Psoas muscle (tissue), 8 donors: ENCODE measurements around the gene TESK2. TPM values are rescaled to one million over a fixed set of nuclear protein-coding genes. Genes with fewer than 3 reads are reported as not detected.
"Not testable (repeated sequence)": the region's sequence is repeated elsewhere in the genome, so short reads cannot be mapped to it uniquely, and the experiment has no call there.

Experiments used
- ATAC-seq, 4 donors: fragments of 200-7000 bp; cut with Tn5 transposase; one replicate each; pipeline ENCODE4 v1.9.1; 2020; ENCODE audit warnings: moderate library complexity in 3 of 4, mild to moderate bottlenecking in 2 of 4
- DNase-seq, 2 donors: peaks; one replicate each; pipeline ENCODE4 v3.0.0-alpha.2; 2020
- H3K27ac ChIP-seq: fragments of 200-600 bp; one replicate; pipeline ENCODE4 v1.8.0; 2022
- H3K27me3 ChIP-seq, 3 donors: fragments of 200-600 bp in 1 of 3; one replicate each; pipeline versions ENCODE4 v1.6.1 to v1.8.0; 2013 to 2022; ENCODE audit warnings: low read length in 2 of 3, mild to moderate bottlenecking in 2 of 3, moderate library complexity in 1 of 3; ENCODE audit not compliant: insufficient read depth in 3 of 3
- H3K36me3 ChIP-seq, 2 donors: fragments of 200-600 bp in 1 of 2; one replicate each; pipeline versions ENCODE4 v1.6.1 to v1.8.0; 2013 to 2022; ENCODE audit warnings: low read depth in 1 of 2, mild to moderate bottlenecking in 1 of 2, moderate library complexity in 1 of 2; ENCODE audit not compliant: insufficient read depth in 1 of 2
- H3K4me1 ChIP-seq: fragments of 200-600 bp; one replicate; pipeline ENCODE4 v1.8.0; 2022
- H3K4me3 ChIP-seq: fragments of 200-600 bp; one replicate; pipeline ENCODE4 v1.8.0; 2022; ENCODE audit warnings: mild to moderate bottlenecking
- H3K9me3 ChIP-seq: fragments of 200-600 bp; one replicate; pipeline ENCODE4 v1.8.0; 2022
- WGBS, 3 donors: extraction: QIAGEN DNeasy Blood & Tissue Kit; methylation state at CpG; one replicate each; pipeline versions ENCODE4 v1.1.6 to v1.1.7; 2013; 5-methylcytosine and 5-hydroxymethylcytosine counted together
- intact Hi-C, 2 donors: fragments of 100-400 bp; cut with DNase I; formaldehyde crosslinking; loops; one replicate each; pipeline versions ENCODE4 v1.11.0 to v1.14.2; 2022
- polyA plus RNA-seq, 3 donors: library from polyadenylated mRNA; stranded (reverse); fragments of 200-250 nt; gene quantifications; one replicate each; pipeline ENCODE4 v1.2.3, GENCODE V29; 2013
- total RNA-seq, 4 donors: library from RNA; stranded (reverse); fragmentation: NEBNext Ultra II Directional in 2 of 4; extraction: Animal tissue kit (Norgen Biotek cat#: 25700) in 2 of 4; gene quantifications; one replicate each; pipeline versions ENCODE4 v1.2.1 to v1.2.4, GENCODE V29; 2021 to 2023
- TF ChIP-seq, protein P1 (sequence below): fragments of 200-600 bp; IDR thresholded peaks from one replicate; pipeline ENCODE4 v1.8.0; 2022; ENCODE audit warnings: antibody characterized with exemption
- donor health status: healthy with polysubstance abuse.
- donor health status: DM: no; HTN: no; CAD: no; lungs with moderate emphysema.
- donor health status: Bipolar disorder and iron deficiency.
- donor health status: healthy.
- donor health status: DM: yes; HTN: yes; CAD: no.
- donor health status: DM: no; HTN: no; CAD: no.
- donor health status: DM: no; HTN: no; CAD: no.
- donor health status: DM: yes; HTN: yes; CAD: no.

TESK2 gene
- total and polyA plus RNA-seq, 7 donors: 0.73 to 5.0 (median 2.2) TPM

DNA sequence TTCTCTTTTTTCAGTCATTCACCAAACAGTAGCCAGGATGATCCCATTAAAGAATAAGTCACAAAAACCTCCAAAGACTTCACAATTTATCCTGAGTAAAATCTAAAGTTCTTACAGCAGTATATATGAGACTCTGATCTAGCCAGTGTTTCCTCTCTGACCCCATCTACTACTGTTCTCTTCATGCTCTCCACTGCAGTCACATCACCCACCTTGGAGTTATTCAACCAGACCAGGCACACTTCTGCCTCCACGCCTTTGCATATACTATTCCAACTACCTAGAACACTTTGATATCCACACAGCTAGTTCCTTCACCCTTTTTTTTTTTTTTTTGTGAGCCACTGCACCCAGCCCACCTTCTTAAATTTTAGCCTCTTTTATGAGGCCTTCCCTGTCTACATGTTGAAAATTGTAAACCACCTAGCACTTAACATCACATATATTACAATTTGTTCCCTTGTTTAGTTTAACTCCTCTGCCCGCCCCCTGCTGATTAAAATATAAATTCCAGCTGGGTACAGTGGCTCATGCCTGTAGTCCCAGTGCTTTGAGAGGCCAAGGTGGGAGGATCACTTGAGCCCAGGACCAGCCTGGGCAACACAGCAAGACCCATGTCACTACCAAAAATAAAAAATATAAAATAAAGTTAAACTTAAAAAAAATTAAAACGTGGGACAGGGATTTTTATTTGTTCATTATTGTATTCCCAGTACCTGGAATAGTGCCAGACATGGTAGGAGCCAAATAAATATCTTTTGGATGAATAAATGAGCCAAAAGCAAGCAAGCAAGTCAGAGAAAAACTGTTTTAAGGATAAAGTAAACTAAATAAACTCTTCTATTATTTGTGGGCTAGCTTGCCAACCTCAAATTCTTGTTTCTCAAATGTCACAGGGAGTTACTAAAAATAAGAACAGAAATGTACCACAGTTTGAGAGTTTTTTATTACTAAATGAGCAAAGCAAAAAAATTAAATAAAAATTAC is 115.6 kb downstream of the TESK2 start:
- H3K4me3 ChIP-seq: no peak overlapping the region
- no peak for ATAC-seq
- no peak for DNase-seq
- H3K27ac ChIP-seq: no peak overlapping the region
- H3K36me3 ChIP-seq: no peaks in the 10 kb centered on the region
- H3K9me3 ChIP-seq: no peaks in the 10 kb centered on the region
- H3K27me3 ChIP-seq: no peaks in the 10 kb centered on the region
- 53 to 63% (median 53%) methylated on average over 3 of the region's 3 CpGs for WGBS, 3 donors
- TF ChIP-seq, protein P1, sequence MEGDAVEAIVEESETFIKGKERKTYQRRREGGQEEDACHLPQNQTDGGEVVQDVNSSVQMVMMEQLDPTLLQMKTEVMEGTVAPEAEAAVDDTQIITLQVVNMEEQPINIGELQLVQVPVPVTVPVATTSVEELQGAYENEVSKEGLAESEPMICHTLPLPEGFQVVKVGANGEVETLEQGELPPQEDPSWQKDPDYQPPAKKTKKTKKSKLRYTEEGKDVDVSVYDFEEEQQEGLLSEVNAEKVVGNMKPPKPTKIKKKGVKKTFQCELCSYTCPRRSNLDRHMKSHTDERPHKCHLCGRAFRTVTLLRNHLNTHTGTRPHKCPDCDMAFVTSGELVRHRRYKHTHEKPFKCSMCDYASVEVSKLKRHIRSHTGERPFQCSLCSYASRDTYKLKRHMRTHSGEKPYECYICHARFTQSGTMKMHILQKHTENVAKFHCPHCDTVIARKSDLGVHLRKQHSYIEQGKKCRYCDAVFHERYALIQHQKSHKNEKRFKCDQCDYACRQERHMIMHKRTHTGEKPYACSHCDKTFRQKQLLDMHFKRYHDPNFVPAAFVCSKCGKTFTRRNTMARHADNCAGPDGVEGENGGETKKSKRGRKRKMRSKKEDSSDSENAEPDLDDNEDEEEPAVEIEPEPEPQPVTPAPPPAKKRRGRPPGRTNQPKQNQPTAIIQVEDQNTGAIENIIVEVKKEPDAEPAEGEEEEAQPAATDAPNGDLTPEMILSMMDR: no peak
- intact Hi-C loops: no loop called here
- no peaks in the 10 kb centered on the region for H3K4me1 ChIP-seq

DNA sequence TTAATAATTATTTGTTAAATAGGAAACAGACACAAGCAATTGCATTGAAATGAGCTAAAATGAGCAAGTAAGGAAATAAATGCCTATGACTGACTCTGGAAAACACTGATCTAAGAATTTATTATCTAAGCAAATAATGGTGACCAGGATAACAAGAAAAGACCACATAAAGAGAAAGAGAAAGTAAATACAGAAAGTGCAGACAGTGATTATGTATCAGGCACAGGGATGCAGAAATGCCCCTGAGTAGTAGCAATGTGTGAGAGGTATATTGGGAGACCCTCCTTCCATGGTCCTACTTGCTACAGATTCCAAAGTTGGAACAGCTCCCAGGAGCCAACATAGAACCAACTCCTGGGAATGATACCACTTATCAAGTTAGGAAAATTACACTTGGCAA is 117.4 kb downstream of the TESK2 start:
- Histone ChIP-seq H3K27ac (no peak overlapping the region), H3K27me3 (no peaks in the 10 kb centered on the region), H3K4me3 (no peak overlapping the region), H3K36me3 (no peaks in the 10 kb centered on the region), H3K9me3 (no peaks in the 10 kb centered on the region), H3K4me1 (no peaks in the 10 kb centered on the region)
- intact Hi-C loops: no loop called here
- TF ChIP-seq, protein P1: no peak
- DNase-seq: no peak
- no peak for ATAC-seq

DNA sequence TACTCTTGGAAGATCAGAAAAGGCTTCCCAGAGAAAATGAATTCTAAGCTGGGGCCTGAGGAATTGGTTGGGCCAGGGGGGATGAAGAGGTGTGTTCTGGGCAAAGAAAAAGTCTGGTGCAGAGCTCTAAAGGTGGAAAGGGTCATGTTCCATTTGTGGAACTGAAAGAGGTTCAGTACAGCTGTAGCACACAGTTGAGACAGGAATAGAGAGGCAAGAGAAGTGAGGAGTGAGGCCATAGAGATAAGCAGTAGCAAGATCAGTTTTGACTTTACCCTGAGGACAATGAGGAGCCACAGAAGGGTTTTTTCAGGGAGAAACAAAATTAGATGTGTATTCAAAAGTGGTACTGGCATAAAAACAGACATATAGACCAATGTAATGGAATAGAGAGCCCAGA is 120.4 kb downstream of the TESK2 start:
- ATAC-seq (no peak), DNase-seq (no peak)
- H3K4me1 ChIP-seq: no peaks in the 10 kb centered on the region
- intact Hi-C loops: no loop called here
- no peaks in the 10 kb centered on the region for H3K9me3 ChIP-seq
- H3K27ac ChIP-seq: no peak overlapping the region
- H3K4me3 ChIP-seq: no peak overlapping the region
- H3K36me3 ChIP-seq: no peaks in the 10 kb centered on the region
- TF ChIP-seq, protein P1: no peak
- no peaks in the 10 kb centered on the region for H3K27me3 ChIP-seq

DNA sequence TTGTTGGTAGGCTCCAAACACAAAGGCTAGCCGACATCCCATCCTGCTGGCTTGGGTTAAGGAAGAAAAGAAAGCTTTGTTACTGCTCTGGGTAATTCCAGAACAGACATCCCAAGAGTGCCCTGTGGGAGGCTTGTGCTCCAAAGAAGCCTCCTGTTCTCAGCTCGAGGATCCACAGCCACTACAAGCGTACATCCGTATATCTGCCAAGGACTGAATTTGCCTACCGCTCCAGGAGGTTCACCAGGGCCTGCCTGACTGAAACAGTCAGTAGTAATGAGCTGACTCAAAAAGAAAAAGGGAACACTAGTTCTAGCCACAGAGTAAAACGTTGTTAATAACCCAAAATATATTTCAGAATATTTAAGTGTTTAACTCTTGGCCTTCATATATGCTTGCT is 125.9 kb downstream of the TESK2 start:
- WGBS, 3 donors: 77 to 88% (median 80%) methylated on average over 6 of the region's 6 CpGs
- no peak for ATAC-seq
- Histone ChIP-seq H3K27ac (no peak overlapping the region), H3K27me3 (no peaks in the 10 kb centered on the region), H3K4me3 (no peak overlapping the region), H3K36me3 (no peaks in the 10 kb centered on the region), H3K4me1 (peaks cover 15% of the 10 kb centered on the region), H3K9me3 (no peaks in the 10 kb centered on the region)
- TF ChIP-seq, protein P1: no peak
- no peak for DNase-seq
- intact Hi-C loops: no loop called here

DNA sequence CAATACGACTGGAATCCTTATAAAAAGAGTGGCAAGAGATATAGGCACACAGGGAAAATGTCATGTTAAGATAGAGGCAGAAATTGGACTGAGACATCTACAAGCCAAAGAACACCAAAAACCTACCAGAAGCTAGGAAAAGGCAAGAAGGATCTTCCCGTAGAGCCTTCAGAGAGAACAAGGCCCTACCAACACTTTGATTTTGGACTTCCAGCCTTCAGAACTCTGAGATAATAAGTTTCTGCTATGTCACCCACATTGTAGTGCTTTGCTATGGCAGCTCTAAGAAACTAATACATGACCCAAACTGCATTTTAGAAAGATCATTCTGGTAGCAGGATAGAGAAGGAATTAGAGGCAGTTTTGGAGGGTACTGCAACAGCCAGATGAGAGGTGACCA is 126.7 kb downstream of the TESK2 start:
- no peak for DNase-seq
- Histone ChIP-seq H3K27me3 (no peaks in the 10 kb centered on the region), H3K27ac (no peak overlapping the region), H3K4me3 (no peak overlapping the region), H3K9me3 (no peaks in the 10 kb centered on the region), H3K36me3 (no peaks in the 10 kb centered on the region), H3K4me1 (peaks cover 17% of the 10 kb centered on the region)
- ATAC-seq: no peak
- TF ChIP-seq, protein P1: no peak
- intact Hi-C loops: no loop called here
- 87 to 95% (median 90%) methylated on average over 2 of the region's 2 CpGs for WGBS, 3 donors

DNA sequence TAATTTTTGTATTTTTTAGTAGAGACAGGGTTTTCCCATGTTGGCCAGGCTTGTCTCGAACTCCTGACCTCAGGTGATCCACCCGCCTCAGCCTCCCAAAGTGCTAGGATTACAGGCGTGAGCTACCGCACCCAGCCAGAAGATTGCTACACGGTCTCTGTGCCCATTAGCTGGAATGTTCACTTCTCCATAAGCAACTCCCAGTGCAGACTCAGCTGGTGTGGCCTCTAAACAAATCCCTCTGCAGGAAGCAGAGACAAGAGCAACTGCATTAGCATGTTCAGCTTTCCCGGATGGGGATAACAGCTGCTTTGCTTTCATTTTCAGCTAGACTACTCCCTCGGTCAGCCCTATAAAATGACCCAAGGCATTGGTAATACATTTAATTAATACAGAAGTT is 130.0 kb downstream of the TESK2 start:
- not testable (repeated sequence) for H3K36me3 ChIP-seq, H3K27me3 ChIP-seq, H3K9me3 ChIP-seq
- peak; percentile 35 to 63 for DNase-seq
- H3K27ac ChIP-seq: peak overlapping the region; percentile 77
- ATAC-seq: peak; percentile 79 to 91 (median 82)
- H3K4me3 ChIP-seq: peak overlapping the region; percentile 45
- intact Hi-C loops: loop anchor here (1.0 to 2.0 kb wide), 2 partner anchors 132 kb away; no protein-coding TSS in a partner anchor
- peaks cover 26% of the 10 kb centered on the region for H3K4me1 ChIP-seq
- WGBS, 3 donors: 10 to 26% (median 10%) methylated on average over 7 of the region's 7 CpGs
